Stomach (tissue), 9 donors: ENCODE measurements around the gene ZNF598. TPM values are rescaled to one million over a fixed set of nuclear protein-coding genes. Genes with fewer than 3 reads are reported as not detected.
A peak's percentile ranks its signal among the peaks of the same experiment; 100 is the strongest.

Source experiments
- DNase-seq, 2 donors: peaks; one replicate each; pipeline versions ENCODE4 v3.0.0 to v3.0.0-alpha.2; 2013 to 2019
- H3K27ac ChIP-seq, 5 donors: fragments of 200-600 bp in 4 of 5; sonication (generic) in 4 of 5; one replicate each; pipeline ENCODE4 v1.5.1; 2013 to 2019; ENCODE audit warnings: mild to moderate bottlenecking in 1 of 5, moderate library complexity in 1 of 5
- H3K27me3 ChIP-seq, 3 donors: fragments of 200-600 bp; sonication (generic); one replicate each; pipeline ENCODE4 v1.5.1; 2017 to 2019; ENCODE audit warnings: mixed run types in 1 of 3
- H3K36me3 ChIP-seq, 4 donors: fragments of 200-600 bp; sonication (generic); 1 replicate in 3 of 4; 2 replicates in 1 of 4; pipeline ENCODE4 v1.5.1; 2016 to 2019
- H3K4me1 ChIP-seq, 4 donors: fragments of 200-600 bp; sonication (generic); one replicate each; pipeline ENCODE4 v1.5.1; 2016 to 2019
- H3K4me3 ChIP-seq, 4 donors: fragments of 200-600 bp; sonication (generic) in 3 of 4; one replicate each; pipeline ENCODE4 v1.5.1; 2016 to 2019; ENCODE audit warnings: mild to moderate bottlenecking in 1 of 4
- H3K9me3 ChIP-seq, 4 donors: fragments of 200-600 bp; sonication (generic); one replicate each; pipeline ENCODE4 v1.5.1; 2016 to 2019
- CTCF ChIP-seq, 7 experiments: fragments of 450-650 bp in 4 of 7; fragments of 200-600 bp in 3 of 7; sonication (generic) in 3 of 7; IDR thresholded peaks; one replicate each; pipeline ENCODE4 v1.5.1; 2016 to 2019; ENCODE audit warnings: antibody characterized with exemption in 7 of 7, control low read depth in 2 of 7, mild to moderate bottlenecking in 1 of 7
- EP300 ChIP-seq: sonication (generic); formaldehyde crosslinking; IDR thresholded peaks from one replicate; pipeline ENCODE4 v1.6.1; 2017; ENCODE audit warnings: antibody characterized with exemption
- POLR2A ChIP-seq, 4 donors: fragments of 450-650 bp; IDR thresholded peaks; one replicate each; pipeline ENCODE4 v1.6.1; 2016; ENCODE audit warnings: antibody characterized with exemption in 4 of 4, control low read depth in 2 of 4, mild to moderate bottlenecking in 1 of 4, moderate library complexity in 1 of 4
- POLR2AphosphoS5 ChIP-seq, 3 donors: sonication (generic); formaldehyde crosslinking; IDR thresholded peaks; one replicate each; pipeline ENCODE4 v1.6.1; 2016; ENCODE audit warnings: antibody characterized with exemption in 3 of 3
- WGBS, 5 donors: extraction: QIAGEN DNeasy Blood & Tissue Kit in 3 of 5; methylation state at CpG; one replicate each; pipeline versions ENCODE4 v1.1.5 to v1.1.7; 2013 to 2018; 5-methylcytosine and 5-hydroxymethylcytosine counted together
- intact Hi-C: fragments of 100-400 bp; cut with DNase I; formaldehyde crosslinking; loops from one replicate; pipeline ENCODE4 v1.15.1; 2023; ENCODE audit warnings: low total_unique reads
- polyA plus RNA-seq, 3 donors: library from polyadenylated mRNA; stranded (reverse); fragments of 200-250 nt; gene quantifications; one replicate each; pipeline ENCODE4 v1.2.3, GENCODE V29; 2013
- total RNA-seq, 5 donors: library from RNA; depleted of rRNA; stranded (reverse); fragments of >200 nt; gene quantifications; one replicate each; pipeline versions ENCODE4 v1.1.0 to v1.2.3, GENCODE V29; 2014 to 2016
- donor health status: healthy with polysubstance abuse.
- donor health status: Bipolar disorder and iron deficiency.
- donor health status: healthy.

ZNF598 gene
- total and polyA plus RNA-seq, 8 donors = 16.3 to 86.2 (median 26.2) TPM

- Histone ChIP-seq H3K4me3 (no peak overlapping the region), H3K4me1 (peaks cover 16 to 23% (median 21%) of the 10 kb centered on the region in 4 donors), H3K9me3 (no peaks in the 10 kb centered on the region), H3K27ac (no peak overlapping the region), H3K27me3 (no peaks in the 10 kb centered on the region), H3K36me3 (peaks cover 38 to 80% (median 78%) of the 10 kb centered on the region in 4 donors)
- TF ChIP-seq CTCF (IDR thresholded peaks at IDR 0.05) (no peak), POLR2AphosphoS5 (IDR thresholded peaks at IDR 0.05) (no peak), EP300 (no peak)
- intact Hi-C loops = no loop called here
- no peak for DNase-seq
- WGBS, 5 donors = 93 to 97% (median 96%) methylated on average over 21 of the region's 21 CpGs; no CpG with 5 or more reads in 1 of the 5 donors
Observed at GRCh38 chr16:2053211-2053610, 43.6 kb upstream of the ZNF598 start.

- WGBS, 5 donors = 0 to 3% (median 1%) methylated on average over 12 to 30 of the region's 30 CpGs
- peak overlapping the region; percentile 77 to 99 (median 98) for H3K4me3 ChIP-seq
- intact Hi-C loops = no loop called here
- peaks cover 31 to 58% (median 50%) of the 10 kb centered on the region in 4 donors for H3K4me1 ChIP-seq
- H3K27ac ChIP-seq = peak overlapping the region; percentile 80 to 89 (median 81)
- no peaks in the 10 kb centered on the region for H3K27me3 ChIP-seq
- DNase-seq = no peak
- H3K36me3 ChIP-seq = peaks cover 16 to 44% (median 34%) of the 10 kb centered on the region in 4 donors
- TF ChIP-seq EP300 = no peak
- no peaks in the 10 kb centered on the region for H3K9me3 ChIP-seq
Observed at GRCh38 chr16:2048116-2048543, 38.5 kb upstream of the ZNF598 start.

GRCh38 chr16:2047330-2048115, 37.9 kb upstream of the ZNF598 start, which contains the start of the genes NTHL1 and TSC2:
Gene NTHL1 (minus strand): TSS chr16:2047834. CDS start chr16:2047823, 11 bp downstream.
Gene TSC2 (plus strand): TSS chr16:2047985. CDS start chr16:2048616, 631 bp downstream.
- Histone ChIP-seq H3K27ac (peak within 1 kb of the TSS; percentile 80 to 89 (median 81)), H3K9me3 (no peaks in the 10 kb centered on the region), H3K36me3 (peaks cover 12 to 39% (median 28%) of the 10 kb centered on the region in 4 donors), H3K4me3 (peak within 1 kb of the TSS; percentile 77 to 99 (median 98)), H3K27me3 (no peaks in the 10 kb centered on the region), H3K4me1 (peaks cover 35 to 64% (median 56%) of the 10 kb centered on the region in 4 donors)
- WGBS, 5 donors = 0 to 1% (median 0%) methylated on average over 47 to 81 of the region's 81 CpGs
- intact Hi-C loops = no loop called here
- TF ChIP-seq EP300 (no peak), POLR2A (IDR thresholded peaks at IDR 0.05) (no peak), POLR2AphosphoS5 (IDR thresholded peaks at IDR 0.05) (peak; percentile 51 to 93 (median 83)), CTCF (IDR thresholded peaks at IDR 0.05) (peak in 5 of 7 experiments; percentile 8 to 70 (median 52))
- peak; percentile 97 to 99 for DNase-seq

GRCh38 chr16:2046893-2047329, 37.3 kb upstream of the ZNF598 start:
- no peaks in the 10 kb centered on the region for H3K27me3 ChIP-seq
- peaks cover 12 to 33% (median 21%) of the 10 kb centered on the region in 4 donors for H3K36me3 ChIP-seq
- H3K4me3 ChIP-seq = peak overlapping the region; percentile 77 to 99 (median 98)
- H3K9me3 ChIP-seq = no peaks in the 10 kb centered on the region
- TF ChIP-seq CTCF (IDR thresholded peaks at IDR 0.05) = no peak
- TF ChIP-seq POLR2AphosphoS5 (IDR thresholded peaks at IDR 0.05) = peak in 1 of 3 donors; percentile 21
- DNase-seq = no peak
- intact Hi-C loops = no loop called here
- peak overlapping the region; percentile 67 to 89 (median 80) for H3K27ac ChIP-seq
- H3K4me1 ChIP-seq = peaks cover 41 to 70% (median 62%) of the 10 kb centered on the region in 4 donors
- WGBS, 5 donors = 15 to 19% (median 18%) methylated on average over 8 of the region's 8 CpGs
